Endodermal cell (in vitro differentiated cells): ENCODE data around the gene ABRACL. TPM values are rescaled to one million over a fixed set of nuclear protein-coding genes. Genes with fewer than 3 reads are reported as not detected.

Experiments used
- DNase-seq: peaks from one replicate; pipeline ENCODE4 v3.0.0-alpha.2; 2017
- H3K27ac ChIP-seq: 2 replicates; pipeline ENCODE4 v1.5.1; 2013; ENCODE audit warnings: mild to moderate bottlenecking, low read depth, low read length, moderate library complexity
- H3K27me3 ChIP-seq: 2 replicates; pipeline ENCODE4 v1.6.1; 2013; ENCODE audit warnings: mild to moderate bottlenecking, low read length, moderate library complexity; ENCODE audit not compliant: insufficient read depth, control insufficient read depth, poor library complexity, severe bottlenecking
- H3K36me3 ChIP-seq: 2 replicates; pipeline ENCODE4 v1.7.0; 2013; ENCODE audit warnings: mild to moderate bottlenecking, low read length, moderate library complexity; ENCODE audit not compliant: control insufficient read depth, insufficient read depth
- H3K4me1 ChIP-seq: one replicate; pipeline ENCODE4 v1.7.0; 2013; ENCODE audit warnings: low read length; ENCODE audit not compliant: control insufficient read depth, insufficient read depth
- H3K4me3 ChIP-seq: 2 replicates; pipeline ENCODE4 v1.5.1; 2013; ENCODE audit warnings: mild to moderate bottlenecking, low read length, moderate library complexity
- H3K9ac ChIP-seq: 2 replicates; pipeline ENCODE4 v1.6.1; 2013; ENCODE audit warnings: mild to moderate bottlenecking, low read length, moderate library complexity; ENCODE audit not compliant: poor library complexity, severe bottlenecking; ENCODE audit errors: extremely low read depth
- H3K9me3 ChIP-seq: 2 replicates; pipeline ENCODE4 v1.6.1; 2013; ENCODE audit warnings: mild to moderate bottlenecking, low read length, moderate library complexity; ENCODE audit not compliant: control insufficient read depth
- H3K27ac Mint-ChIP-seq: 2 replicates; pipeline ENCODE4 v1.8.0; 2020; ENCODE audit warnings: mixed read lengths
- H3K27me3 Mint-ChIP-seq: 2 replicates; pipeline ENCODE4 v1.8.0; 2021; ENCODE audit warnings: mild to moderate bottlenecking, mixed read lengths; ENCODE audit not compliant: insufficient read depth
- H3K36me3 Mint-ChIP-seq: 2 replicates; pipeline ENCODE4 v1.8.0; 2020; ENCODE audit warnings: low read depth, mixed read lengths
- H3K4me1 Mint-ChIP-seq: 2 replicates; pipeline ENCODE4 v1.8.0; 2020; ENCODE audit warnings: mixed read lengths
- H3K4me3 Mint-ChIP-seq: 2 replicates; pipeline ENCODE4 v1.8.0; 2020; ENCODE audit warnings: mild to moderate bottlenecking, moderate library complexity, mixed read lengths
- H3K9me3 Mint-ChIP-seq: 2 replicates; pipeline ENCODE4 v1.8.0; 2020; ENCODE audit warnings: mild to moderate bottlenecking, mixed read lengths
- CTCF ChIP-seq: fragments of 200-600 bp; sonication (generic); conservative IDR thresholded peaks from 2 replicates; pipeline ENCODE4 v1.5.0; 2021; ENCODE audit warnings: antibody characterized with exemption, mild to moderate bottlenecking
- WGBS, 2 experiments: methylation state at CpG; one replicate each; pipeline versions ENCODE4 v1.1.5 to v1.1.7; 2013; ENCODE audit warnings: missing lambda C conversion rate in 2 of 2, mixed read lengths in 1 of 2; ENCODE audit not compliant: insufficient coverage in 1 of 2, insufficient read length in 1 of 2; 5-methylcytosine and 5-hydroxymethylcytosine counted together
- total RNA-seq, 2 donors: library from RNA; stranded (reverse); fragmentation: NEBNext Ultra II Directional in 1 of 2; extraction: Animal tissue kit (Norgen Biotek cat#: 25700) in 1 of 2; gene quantifications; 2 replicates in 1 of 2; 3 replicates in 1 of 2; pipeline ENCODE4 v1.2.1, GENCODE V29; 2021

Gene ABRACL
- total RNA-seq, 2 donors from 2014 or later, result 24.7 to 45.8 TPM

GRCh38 chr6:139062932-139063646 is 34.5 kb downstream of the ABRACL start:
- Histone ChIP-seq H3K4me3 (no peak overlapping the region), H3K4me1 (no peaks in the 10 kb centered on the region), H3K9me3 (no peaks in the 10 kb centered on the region), H3K27ac (no peak overlapping the region), H3K9ac (no peak overlapping the region), H3K27me3 (no peaks in the 10 kb centered on the region), H3K36me3 (no peaks in the 10 kb centered on the region)
- H3K4me1 Mint-ChIP-seq, result no peaks in the 10 kb centered on the region
- H3K9me3 Mint-ChIP-seq, result no peaks in the 10 kb centered on the region
- no peak for DNase-seq
- 88 to 89% methylated on average over 1 of the region's 1 CpG for WGBS, 2 experiments
- no peak overlapping the region for H3K27ac Mint-ChIP-seq
- no peak overlapping the region for H3K4me3 Mint-ChIP-seq
- H3K27me3 Mint-ChIP-seq, result peaks cover 2% of the 10 kb centered on the region
- no peak for TF ChIP-seq CTCF
- H3K36me3 Mint-ChIP-seq, result no peaks in the 10 kb centered on the region

GRCh38 chr6:139064981-139065665 is 36.6 kb downstream of the ABRACL start:
- TF ChIP-seq CTCF, result no peak
- no peak overlapping the region for H3K4me3 ChIP-seq
- H3K36me3 Mint-ChIP-seq, result no peaks in the 10 kb centered on the region
- H3K9me3 Mint-ChIP-seq, result no peaks in the 10 kb centered on the region
- WGBS, 2 experiments, result 92 to 96% methylated on average over 4 to 5 of the region's 7 CpGs
- no peak overlapping the region for H3K4me3 Mint-ChIP-seq
- H3K27me3 ChIP-seq, result no peaks in the 10 kb centered on the region
- DNase-seq, result no peak
- H3K9ac ChIP-seq, result no peak overlapping the region
- H3K27ac Mint-ChIP-seq, result no peak overlapping the region
- H3K36me3 ChIP-seq, result no peaks in the 10 kb centered on the region
- H3K27ac ChIP-seq, result no peak overlapping the region
- no peaks in the 10 kb centered on the region for H3K9me3 ChIP-seq
- H3K4me1 ChIP-seq, result no peaks in the 10 kb centered on the region
- H3K4me1 Mint-ChIP-seq, result no peaks in the 10 kb centered on the region
- H3K27me3 Mint-ChIP-seq, result peaks cover 2% of the 10 kb centered on the region

- no peaks in the 10 kb centered on the region for H3K4me1 ChIP-seq
- no peak overlapping the region for H3K9ac ChIP-seq
- 90 to 100% methylated on average over 2 of the region's 2 CpGs for WGBS, 2 experiments
- H3K36me3 Mint-ChIP-seq, result no peaks in the 10 kb centered on the region
- DNase-seq, result no peak
- no peaks in the 10 kb centered on the region for H3K27me3 ChIP-seq
- TF ChIP-seq CTCF, result no peak
- H3K4me1 Mint-ChIP-seq, result no peaks in the 10 kb centered on the region
- H3K9me3 Mint-ChIP-seq, result no peaks in the 10 kb centered on the region
- no peak overlapping the region for H3K27ac Mint-ChIP-seq
- no peak overlapping the region for H3K27ac ChIP-seq
- H3K9me3 ChIP-seq, result no peaks in the 10 kb centered on the region
- H3K4me3 Mint-ChIP-seq, result no peak overlapping the region
- H3K27me3 Mint-ChIP-seq, result peaks cover 5% of the 10 kb centered on the region
- H3K4me3 ChIP-seq, result no peak overlapping the region
- H3K36me3 ChIP-seq, result no peaks in the 10 kb centered on the region
Measured at GRCh38 chr6:139066080-139066479, 37.5 kb downstream of the ABRACL start.
